ENCODE data around the gene PTPRG.

Gene PTPRG

DNA sequence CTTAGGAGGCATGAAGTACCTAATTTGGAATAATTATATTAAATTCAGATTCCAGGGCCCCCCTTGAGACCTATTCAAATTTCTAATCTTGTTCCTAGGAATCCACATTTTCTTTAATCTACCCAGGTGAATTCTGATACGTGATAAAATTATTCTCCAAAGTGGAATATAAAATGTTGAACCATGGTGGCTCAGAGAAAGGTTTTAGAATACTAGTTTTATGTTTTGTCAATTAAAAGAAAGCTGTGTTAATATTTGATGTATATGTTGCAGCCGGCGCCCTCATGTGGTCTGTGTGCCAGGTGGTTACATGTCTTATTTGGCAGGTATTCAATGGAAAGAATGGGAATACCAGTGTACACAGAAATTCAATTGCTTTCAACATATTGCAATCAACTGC, 490.1 kb downstream of the PTPRG start:
- DNase-seq (ENCODE audit: low read depth, low spot score) = no peak

- no peak for DNase-seq (ENCODE audit: low read depth, low spot score)
Measured at GRCh38 chr3:62052331-62052730, 491.0 kb downstream of the PTPRG start.

- DNase-seq (ENCODE audit: low read depth, low spot score) = no peak
Measured at GRCh38 chr3:62056658-62057057, 495.3 kb downstream of the PTPRG start.

DNA sequence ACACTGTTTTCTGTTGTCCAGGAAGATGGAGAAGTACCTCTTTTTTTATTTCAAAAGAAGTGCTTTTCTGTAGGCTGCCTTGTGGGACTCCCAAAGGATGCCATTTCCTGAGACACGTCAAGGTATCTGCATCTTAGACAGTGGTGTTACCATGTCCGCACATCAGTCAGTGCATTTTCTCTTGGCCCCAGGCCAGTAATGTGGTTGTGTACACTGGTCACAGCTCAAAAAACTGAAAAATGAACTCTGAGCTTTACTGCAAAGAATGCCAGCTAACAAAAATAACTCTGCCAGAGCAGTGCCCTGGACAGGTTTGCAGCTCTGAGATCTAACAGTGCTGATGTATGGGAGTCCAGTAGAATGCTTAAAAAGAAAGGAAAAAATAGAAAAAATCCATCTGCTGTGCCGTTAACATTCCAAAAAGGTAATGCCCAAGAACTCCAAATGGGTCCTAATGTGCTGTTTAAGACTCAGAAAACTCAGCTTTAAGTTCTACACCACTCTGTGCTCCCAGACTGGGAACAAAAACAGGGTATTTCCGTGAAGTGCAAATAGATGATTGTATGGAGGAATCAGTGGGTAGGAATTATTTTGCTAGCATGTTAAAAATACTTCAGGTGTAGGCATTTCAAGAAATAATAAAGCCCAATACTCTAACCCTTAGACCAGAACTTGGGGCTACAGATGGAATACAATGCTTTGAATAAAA, 496.1 kb downstream of the PTPRG start:
- no peak for DNase-seq (ENCODE audit: low read depth, low spot score)

GRCh38 chr3:62065985-62066693, 504.8 kb downstream of the PTPRG start:
- no peak for DNase-seq (ENCODE audit: low read depth, low spot score)

- no peak for DNase-seq (ENCODE audit: low read depth, low spot score)
Measured at GRCh38 chr3:62068337-62068736, 507.0 kb downstream of the PTPRG start.

- no peak for DNase-seq (ENCODE audit: low read depth, low spot score)
Measured at GRCh38 chr3:62070891-62071290, 509.5 kb downstream of the PTPRG start.

- DNase-seq (ENCODE audit: low read depth, low spot score) = no peak
Measured at GRCh38 chr3:62073038-62073437, 511.7 kb downstream of the PTPRG start.

DNA sequence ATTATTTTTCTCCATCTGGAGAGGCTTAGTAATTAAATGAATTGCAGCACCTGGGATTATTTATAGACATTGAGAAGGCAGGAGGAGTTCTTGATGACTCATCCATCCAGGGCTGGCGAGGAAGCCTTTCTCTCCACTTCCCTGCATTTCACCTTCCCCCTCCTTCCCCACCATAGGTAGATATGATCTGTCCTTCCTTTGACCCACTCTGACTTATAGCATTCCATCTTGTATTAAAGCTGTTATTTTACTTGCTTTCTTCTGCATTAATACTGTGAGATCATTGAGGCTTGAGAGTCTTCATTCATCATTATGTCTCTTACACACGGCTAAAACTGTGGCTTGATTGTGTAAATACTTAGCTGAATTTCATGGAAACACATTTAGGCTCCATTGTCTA, 523.2 kb downstream of the PTPRG start:
- DNase-seq (ENCODE audit: low read depth, low spot score) = no peak

- no peak for DNase-seq (ENCODE audit: low read depth, low spot score)
Measured at GRCh38 chr3:62088472-62089104, 527.2 kb downstream of the PTPRG start.

DNA sequence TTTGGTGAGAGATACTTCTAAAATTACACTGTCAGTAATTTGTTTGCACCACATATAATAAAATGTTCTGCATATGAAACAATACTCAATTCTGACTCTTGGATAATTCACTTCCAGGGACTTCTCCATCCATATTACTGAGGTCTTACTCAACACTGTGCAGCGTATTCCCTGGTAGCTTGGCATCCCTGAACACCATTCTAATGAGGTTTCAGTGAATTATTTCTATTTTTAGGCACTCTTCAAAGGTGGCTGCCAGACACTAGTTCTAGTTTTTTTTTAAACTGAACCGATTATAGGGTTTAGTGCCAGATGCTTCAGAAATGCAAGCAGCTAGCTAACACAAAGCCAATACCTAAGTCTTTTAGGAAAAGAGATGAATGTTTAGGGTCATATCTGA, 528.7 kb downstream of the PTPRG start:
- DNase-seq (ENCODE audit: low read depth, low spot score) = no peak

DNA sequence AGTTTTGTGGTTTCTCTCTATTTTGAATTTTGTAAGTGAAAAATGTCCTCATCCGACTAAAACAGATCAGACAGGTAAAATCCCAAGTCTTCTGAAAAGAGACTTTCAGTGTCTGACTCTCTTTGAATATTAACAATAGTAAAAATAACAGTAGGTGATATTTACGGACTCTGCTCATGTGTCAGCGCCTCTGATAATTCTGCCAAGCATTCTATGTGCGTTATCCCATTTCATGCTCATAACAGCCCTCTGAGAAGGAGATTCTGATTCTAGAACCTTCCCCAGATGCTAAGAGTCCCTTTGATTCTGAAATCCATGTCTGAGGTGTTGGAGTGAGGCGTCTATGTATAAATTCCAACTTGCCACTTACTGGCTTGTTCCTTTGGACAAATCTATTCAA, 529.1 kb downstream of the PTPRG start:
- no peak for DNase-seq (ENCODE audit: low read depth, low spot score)

- DNase-seq (ENCODE audit: low read depth, low spot score) = no peak
Measured at GRCh38 chr3:62093025-62093424, 531.7 kb downstream of the PTPRG start.

DNA sequence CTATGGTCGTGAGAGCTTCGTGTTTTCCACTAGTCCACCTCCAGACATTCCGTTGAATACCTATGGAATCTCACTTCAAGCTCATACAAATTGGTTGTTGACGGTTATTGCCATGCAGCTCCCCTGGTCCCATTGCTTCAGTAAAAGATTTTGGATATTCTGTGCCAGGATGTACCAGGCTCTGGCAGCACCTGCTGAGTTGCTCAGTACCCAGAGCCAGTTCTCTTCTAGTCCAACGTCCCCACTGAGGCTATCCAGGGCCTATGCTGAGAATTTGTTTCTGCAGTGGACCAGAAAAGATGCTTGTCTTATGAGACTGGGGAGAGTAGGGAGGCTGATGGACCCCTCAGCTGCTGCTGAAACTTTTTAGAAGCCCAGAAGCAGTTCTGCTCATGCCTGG, 533.1 kb downstream of the PTPRG start:
- DNase-seq (ENCODE audit: low read depth, low spot score) = no peak

DNA sequence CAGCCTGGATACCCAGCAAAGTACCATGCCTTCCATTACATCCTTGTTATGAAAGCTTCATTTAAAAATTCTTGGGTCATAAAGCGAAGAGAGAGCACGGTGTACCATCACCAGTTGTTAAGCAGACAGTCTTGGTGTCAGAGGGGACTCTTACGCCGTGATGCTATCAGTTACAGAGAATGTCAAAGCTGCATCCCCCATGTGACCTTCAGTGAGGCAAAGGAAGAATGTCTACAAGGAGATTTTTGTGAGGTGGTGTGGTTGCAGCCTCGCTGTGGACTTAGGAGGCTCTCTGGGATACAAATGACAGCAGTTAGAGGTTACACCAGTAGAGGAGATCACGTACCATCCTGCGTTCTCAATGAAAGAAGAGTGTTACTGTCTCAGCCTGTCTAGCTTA, 533.7 kb downstream of the PTPRG start:
- no peak for DNase-seq (ENCODE audit: low read depth, low spot score)

GRCh38 chr3:62095756-62096155, 534.4 kb downstream of the PTPRG start:
- DNase-seq (ENCODE audit: low read depth, low spot score) = no peak

- DNase-seq (ENCODE audit: low read depth, low spot score) = no peak
Measured at GRCh38 chr3:62096521-62096920, 535.1 kb downstream of the PTPRG start.

GRCh38 chr3:62097121-62097520, 535.8 kb downstream of the PTPRG start:
- no peak for DNase-seq (ENCODE audit: low read depth, low spot score)

- no peak for DNase-seq (ENCODE audit: low read depth, low spot score)
Measured at GRCh38 chr3:62098646-62099365, 537.4 kb downstream of the PTPRG start.

GRCh38 chr3:62100282-62100989, 539.1 kb downstream of the PTPRG start:
- no peak for DNase-seq (ENCODE audit: low read depth, low spot score)

DNA sequence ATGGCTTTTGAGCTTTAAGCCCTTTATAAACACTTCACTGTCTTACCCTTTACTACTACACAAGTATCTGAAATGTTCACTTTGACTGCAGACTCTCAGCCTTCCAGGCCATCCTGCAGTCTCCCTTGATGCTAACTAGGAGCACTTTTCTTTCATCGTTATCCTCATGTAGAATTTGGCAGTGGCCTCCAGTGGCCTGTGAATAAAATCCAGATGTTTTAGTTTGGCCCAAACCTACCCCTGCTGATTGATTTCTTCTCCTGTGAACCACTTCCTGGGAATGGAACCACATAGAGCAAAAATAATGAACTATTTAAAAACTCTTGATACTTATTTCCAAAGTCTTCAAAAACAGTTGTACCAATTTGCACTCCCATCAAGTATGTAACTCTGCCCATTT, 540.1 kb downstream of the PTPRG start:
- no peak for DNase-seq (ENCODE audit: low read depth, low spot score)

DNA sequence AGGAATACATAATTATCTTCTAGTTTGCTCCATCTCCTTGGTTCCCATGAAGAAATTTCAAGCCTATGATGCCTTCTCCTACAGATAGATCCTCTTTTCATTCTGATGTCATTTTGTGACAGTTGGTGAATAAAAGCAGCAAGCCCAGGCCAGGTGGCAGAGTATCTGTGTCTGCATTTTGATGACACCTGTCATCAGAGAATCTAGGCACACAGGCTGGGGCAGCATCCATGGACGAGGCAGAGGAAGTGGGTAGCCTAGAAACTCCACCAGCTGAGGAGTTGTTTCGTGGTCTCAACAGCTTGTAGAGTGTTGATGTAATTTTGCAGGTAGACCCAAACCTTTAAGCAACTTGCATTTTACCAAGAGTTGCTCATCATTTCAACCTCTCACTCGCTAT, 542.2 kb downstream of the PTPRG start:
- DNase-seq (ENCODE audit: low read depth, low spot score) = no peak
